Neural cell (in vitro differentiated cells): Measurements from ENCODE around the gene S1PR3.

Source experiments
- CTCF ChIP-seq: fragments of 450-650 bp; IDR thresholded peaks from 2 replicates; pipeline ENCODE4 v1.5.1; 2014; ENCODE audit warnings: antibody characterized with exemption, mild to moderate bottlenecking, moderate library complexity; ENCODE audit not compliant: poor library complexity, severe bottlenecking
- MXI1 ChIP-seq: fragments of 450-650 bp; conservative IDR thresholded peaks from 2 replicates; pipeline ENCODE4 v1.6.1; 2014; ENCODE audit warnings: antibody characterized with exemption, mild to moderate bottlenecking; ENCODE audit not compliant: poor library complexity, severe bottlenecking
- RAD21 ChIP-seq: fragments of 450-650 bp; conservative IDR thresholded peaks from 2 replicates; pipeline ENCODE4 v1.6.1; 2014; ENCODE audit warnings: antibody characterized with exemption, mild to moderate bottlenecking, moderate library complexity
- SMC3 ChIP-seq: fragments of 450-650 bp; conservative IDR thresholded peaks from 2 replicates; pipeline ENCODE4 v1.6.1; 2014; ENCODE audit warnings: antibody characterized with exemption, mild to moderate bottlenecking, moderate library complexity; ENCODE audit not compliant: poor library complexity
- TAF1 ChIP-seq: IDR thresholded peaks from 2 replicates; pipeline ENCODE4 v1.6.1; 2012; ENCODE audit warnings: low read depth

GRCh38 chr9:89012294-89013042 lies 21.2 kb downstream of the S1PR3 start:
- TF ChIP-seq CTCF (no peak), MXI1 (no peak), RAD21 (no peak), TAF1 (no peak), SMC3 (no peak)
